WTC11 (cell line): ENCODE measurements around the gene ALDH5A1. TPM values are rescaled to one million over a fixed set of nuclear protein-coding genes. Genes with fewer than 3 reads are reported as not detected.

ENCODE experiments used
- ATAC-seq: fragments of 200-7000 bp; cut with Tn5 transposase; 2 replicates; pipeline ENCODE4 v1.10.0; 2021; ENCODE audit warnings: mild to moderate bottlenecking, moderate library complexity
- CTCF ChIA-PET: fragments of 300-600 bp; sonication (Branson Sonifier 250); formaldehyde crosslinking; loops from one replicate; lab custom pipeline; 2021; ENCODE audit warnings: antibody characterized with exemption; lab: Charles Lee
- POLR2A ChIA-PET: fragments of 350-600 bp; sonication (Branson Sonifier 250); formaldehyde crosslinking; loops from one replicate; lab custom pipeline; 2021; ENCODE audit warnings: antibody characterized with exemption; lab: Charles Lee
- DNase-seq: peaks from one replicate; pipeline ENCODE4 v3.0.0; 2021; ENCODE audit warnings: low spot score
- H3K27ac Mint-ChIP-seq: 2 replicates; pipeline ENCODE4 v1.8.0; 2021; ENCODE audit warnings: mixed read lengths
- H3K27me3 Mint-ChIP-seq: 2 replicates; pipeline ENCODE4 v1.8.0; 2021; ENCODE audit warnings: low read depth, mild to moderate bottlenecking, moderate library complexity, mixed read lengths
- H3K36me3 Mint-ChIP-seq: 2 replicates; pipeline ENCODE4 v1.8.0; 2021; ENCODE audit warnings: mixed read lengths
- H3K4me1 Mint-ChIP-seq: 2 replicates; pipeline ENCODE4 v1.8.0; 2022; ENCODE audit warnings: mixed read lengths
- H3K4me3 Mint-ChIP-seq: 2 replicates; pipeline ENCODE4 v1.8.0; 2021; ENCODE audit warnings: mild to moderate bottlenecking, moderate library complexity, mixed read lengths
- H3K9me3 Mint-ChIP-seq: 2 replicates; pipeline ENCODE4 v1.8.0; 2021; ENCODE audit warnings: mixed read lengths
- ATF6 ChIP-seq: sonication (generic); formaldehyde crosslinking; IDR thresholded peaks from 2 replicates; pipeline ENCODE4 v1.8.1; 2023; ENCODE audit warnings: mild to moderate bottlenecking, missing genetic modification reagents
- EMX1 ChIP-seq: fragments of 250-450 bp; sonication (Bioruptor Pico); IDR thresholded peaks from 2 replicates; pipeline ENCODE4 v1.8.0; 2021; ENCODE audit warnings: mild to moderate bottlenecking
- FOXP1 ChIP-seq: sonication (generic); formaldehyde crosslinking; IDR thresholded peaks from 2 replicates; pipeline ENCODE4 v1.8.0; 2022; ENCODE audit warnings: missing genetic modification reagents, mild to moderate bottlenecking, moderate library complexity, borderline replicate concordance
- FOXP4 ChIP-seq: sonication (generic); formaldehyde crosslinking; IDR thresholded peaks from 2 replicates; pipeline ENCODE4 v1.8.0; 2022; ENCODE audit warnings: mild to moderate bottlenecking, missing genetic modification reagents
- JAZF1 ChIP-seq: fragments of 250-450 bp; sonication (Bioruptor Pico); IDR thresholded peaks from 2 replicates; pipeline ENCODE4 v1.9.0; 2021; ENCODE audit warnings: moderate library complexity, mild to moderate bottlenecking, inconsistent platforms
- KAT7 ChIP-seq: sonication (generic); formaldehyde crosslinking; IDR thresholded peaks from 2 replicates; pipeline ENCODE4 v1.8.1; 2023; ENCODE audit warnings: missing genetic modification reagents, mild to moderate bottlenecking, borderline replicate concordance
- NFATC4 ChIP-seq: fragments of 250-450 bp; sonication (Bioruptor Pico); IDR thresholded peaks from 2 replicates; pipeline ENCODE4 v1.9.0; 2021; ENCODE audit warnings: mild to moderate bottlenecking
- SMAD3 ChIP-seq: sonication (generic); formaldehyde crosslinking; IDR thresholded peaks from 2 replicates; pipeline ENCODE4 v1.8.0; 2022; ENCODE audit warnings: missing genetic modification reagents, mild to moderate bottlenecking, borderline replicate concordance
- SP1 ChIP-seq: sonication (generic); formaldehyde crosslinking; conservative IDR thresholded peaks from 2 replicates; pipeline ENCODE4 v1.8.1; 2022; ENCODE audit warnings: missing genetic modification reagents
- ZNF219 ChIP-seq: sonication (generic); formaldehyde crosslinking; IDR thresholded peaks from 2 replicates; pipeline ENCODE4 v1.8.0; 2023; ENCODE audit warnings: missing genetic modification reagents, mild to moderate bottlenecking, borderline replicate concordance
- ZNF317 ChIP-seq: sonication (generic); formaldehyde crosslinking; IDR thresholded peaks from 2 replicates; pipeline ENCODE4 v1.8.1; 2023; ENCODE audit warnings: low read depth, mild to moderate bottlenecking, moderate library complexity, missing genetic modification reagents, borderline replicate concordance
- ZNF416 ChIP-seq: fragments of 250-450 bp; sonication (Bioruptor Pico); IDR thresholded peaks from 2 replicates; pipeline ENCODE4 v1.9.0; 2021; ENCODE audit warnings: mild to moderate bottlenecking, inconsistent platforms
- ZNF423 ChIP-seq: fragments of 250-450 bp; sonication (Bioruptor Pico); IDR thresholded peaks from 2 replicates; pipeline ENCODE4 v2.1.2; 2022; ENCODE audit warnings: mild to moderate bottlenecking, moderate library complexity
- ZNF532 ChIP-seq: fragments of 250-450 bp; sonication (Bioruptor Pico); IDR thresholded peaks from 2 replicates; pipeline ENCODE4 v1.9.0; 2021; ENCODE audit warnings: mild to moderate bottlenecking, borderline replicate concordance
- total RNA-seq: library from RNA; stranded (reverse); gene quantifications from 3 replicates; pipeline ENCODE4 v1.2.3, GENCODE V29; 2021
- TF ChIP-seq, protein P1 (sequence below): fragments of 250-450 bp; sonication (Bioruptor Pico); IDR thresholded peaks from 2 replicates; pipeline ENCODE4 v1.9.0; 2021; ENCODE audit warnings: moderate library complexity, mild to moderate bottlenecking, inconsistent platforms, borderline replicate concordance
- TF ChIP-seq, protein P2 (sequence below): sonication (generic); formaldehyde crosslinking; IDR thresholded peaks from 2 replicates; pipeline ENCODE4 v1.8.1; 2023; ENCODE audit warnings: mild to moderate bottlenecking, missing genetic modification reagents, moderate library complexity
- TF ChIP-seq, protein P3 (sequence below): sonication (generic); formaldehyde crosslinking; IDR thresholded peaks from 2 replicates; pipeline ENCODE4 v1.8.0; 2023; ENCODE audit warnings: mild to moderate bottlenecking, missing genetic modification reagents
- TF ChIP-seq, protein P4 (sequence below): sonication (generic); formaldehyde crosslinking; IDR thresholded peaks from 2 replicates; pipeline ENCODE4 v1.8.0; 2022; ENCODE audit warnings: mild to moderate bottlenecking, missing genetic modification reagents
- TF ChIP-seq, protein P5 (sequence below): sonication (generic); formaldehyde crosslinking; IDR thresholded peaks from 2 replicates; pipeline ENCODE4 v1.8.0; 2023; ENCODE audit warnings: missing genetic modification reagents

The ALDH5A1 gene
- total RNA-seq, 1 experiment from 2014 or later, result 5.1 TPM

GRCh38 chr6:24451581-24452388 lies 43.0 kb upstream of the ALDH5A1 start:
- ATAC-seq, result no peak
- POLR2A ChIA-PET, result no interaction called here
- no peak for DNase-seq
- no peak for TF ChIP-seq KAT7 (CRISPR knock-in tag)
- no peak for TF ChIP-seq SMAD3
- TF ChIP-seq, protein P1, sequence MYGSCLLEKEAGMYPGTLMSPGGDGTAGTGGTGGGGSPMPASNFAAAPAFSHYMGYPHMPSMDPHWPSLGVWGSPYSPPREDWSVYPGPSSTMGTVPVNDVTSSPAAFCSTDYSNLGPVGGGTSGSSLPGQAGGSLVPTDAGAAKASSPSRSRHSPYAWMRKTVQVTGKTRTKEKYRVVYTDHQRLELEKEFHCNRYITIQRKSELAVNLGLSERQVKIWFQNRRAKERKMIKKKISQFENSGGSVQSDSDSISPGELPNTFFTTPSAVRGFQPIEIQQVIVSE (CRISPR knock-in tag), result no peak
- no peak for TF ChIP-seq SP1 (CRISPR knock-in tag)
- TF ChIP-seq EMX1 (CRISPR knock-in tag), result no peak
- no peak for TF ChIP-seq FOXP1 (CRISPR knock-in tag)
- no peak for TF ChIP-seq ZNF423 (CRISPR knock-in tag)
- no peak for TF ChIP-seq ATF6 (CRISPR knock-in tag)
- TF ChIP-seq NFATC4 (CRISPR knock-in tag), result no peak
- Mint-ChIP-seq H3K9me3 (no peaks in the 10 kb centered on the region), H3K4me3 (no peak overlapping the region), H3K36me3 (no peaks in the 10 kb centered on the region), H3K27ac (no peak overlapping the region), H3K4me1 (0 out of 2 replicates have a peak, but pooled peaks cover 3% of the 10 kb centered on the region), H3K27me3 (no peaks in the 10 kb centered on the region)
- CTCF ChIA-PET, result interaction anchor here (0.7 kb wide), 1 partner anchor 69 kb away, joined by 3 read pairs; no protein-coding TSS in a partner anchor

DNA sequence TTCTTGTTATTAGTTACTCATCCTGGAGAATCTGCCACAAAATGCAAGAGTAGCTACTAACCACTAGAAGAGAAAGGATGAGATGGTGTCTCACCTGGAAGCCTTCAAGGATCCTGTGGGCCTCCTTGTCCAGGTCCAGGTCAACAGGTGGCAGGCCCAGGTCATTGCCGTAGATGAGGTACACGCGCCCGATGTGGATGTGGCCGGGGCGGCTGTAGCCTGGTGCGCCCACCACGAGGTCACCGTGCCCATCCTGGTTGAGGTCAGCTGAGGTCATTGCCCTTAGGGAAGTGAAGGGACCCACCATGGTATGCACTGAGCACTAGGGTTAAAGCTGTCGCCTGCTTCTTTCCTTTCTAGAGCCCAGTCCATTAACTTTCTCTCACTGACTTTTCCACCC lies 40.8 kb upstream of the ALDH5A1 start:
- H3K4me1 Mint-ChIP-seq, result 0 out of 2 replicates have a peak, but pooled peaks cover 3% of the 10 kb centered on the region
- ChIA-PET CTCF (no interaction called here), POLR2A (no interaction called here)
- ATAC-seq (no peak), DNase-seq (no peak)
- no peaks in the 10 kb centered on the region for H3K9me3 Mint-ChIP-seq
- no peaks in the 10 kb centered on the region for H3K27me3 Mint-ChIP-seq
- H3K4me3 Mint-ChIP-seq, result no peak overlapping the region
- no peaks in the 10 kb centered on the region for H3K36me3 Mint-ChIP-seq
- no peak overlapping the region for H3K27ac Mint-ChIP-seq
- TF ChIP-seq ZNF416 (CRISPR knock-in tag), result no peak
- TF ChIP-seq ZNF317, result no peak
- TF ChIP-seq, protein P2, sequence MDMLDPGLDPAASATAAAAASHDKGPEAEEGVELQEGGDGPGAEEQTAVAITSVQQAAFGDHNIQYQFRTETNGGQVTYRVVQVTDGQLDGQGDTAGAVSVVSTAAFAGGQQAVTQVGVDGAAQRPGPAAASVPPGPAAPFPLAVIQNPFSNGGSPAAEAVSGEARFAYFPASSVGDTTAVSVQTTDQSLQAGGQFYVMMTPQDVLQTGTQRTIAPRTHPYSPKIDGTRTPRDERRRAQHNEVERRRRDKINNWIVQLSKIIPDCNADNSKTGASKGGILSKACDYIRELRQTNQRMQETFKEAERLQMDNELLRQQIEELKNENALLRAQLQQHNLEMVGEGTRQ (CRISPR knock-in tag), result no peak
- no peak for TF ChIP-seq JAZF1
- TF ChIP-seq FOXP4 (CRISPR knock-in tag), result no peak
- TF ChIP-seq, protein P3, sequence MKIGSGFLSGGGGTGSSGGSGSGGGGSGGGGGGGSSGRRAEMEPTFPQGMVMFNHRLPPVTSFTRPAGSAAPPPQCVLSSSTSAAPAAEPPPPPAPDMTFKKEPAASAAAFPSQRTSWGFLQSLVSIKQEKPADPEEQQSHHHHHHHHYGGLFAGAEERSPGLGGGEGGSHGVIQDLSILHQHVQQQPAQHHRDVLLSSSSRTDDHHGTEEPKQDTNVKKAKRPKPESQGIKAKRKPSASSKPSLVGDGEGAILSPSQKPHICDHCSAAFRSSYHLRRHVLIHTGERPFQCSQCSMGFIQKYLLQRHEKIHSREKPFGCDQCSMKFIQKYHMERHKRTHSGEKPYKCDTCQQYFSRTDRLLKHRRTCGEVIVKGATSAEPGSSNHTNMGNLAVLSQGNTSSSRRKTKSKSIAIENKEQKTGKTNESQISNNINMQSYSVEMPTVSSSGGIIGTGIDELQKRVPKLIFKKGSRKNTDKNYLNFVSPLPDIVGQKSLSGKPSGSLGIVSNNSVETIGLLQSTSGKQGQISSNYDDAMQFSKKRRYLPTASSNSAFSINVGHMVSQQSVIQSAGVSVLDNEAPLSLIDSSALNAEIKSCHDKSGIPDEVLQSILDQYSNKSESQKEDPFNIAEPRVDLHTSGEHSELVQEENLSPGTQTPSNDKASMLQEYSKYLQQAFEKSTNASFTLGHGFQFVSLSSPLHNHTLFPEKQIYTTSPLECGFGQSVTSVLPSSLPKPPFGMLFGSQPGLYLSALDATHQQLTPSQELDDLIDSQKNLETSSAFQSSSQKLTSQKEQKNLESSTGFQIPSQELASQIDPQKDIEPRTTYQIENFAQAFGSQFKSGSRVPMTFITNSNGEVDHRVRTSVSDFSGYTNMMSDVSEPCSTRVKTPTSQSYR (CRISPR knock-in tag), result no peak
- TF ChIP-seq ZNF532 (CRISPR knock-in tag), result no peak
- TF ChIP-seq ZNF219, result no peak
- TF ChIP-seq, protein P4, sequence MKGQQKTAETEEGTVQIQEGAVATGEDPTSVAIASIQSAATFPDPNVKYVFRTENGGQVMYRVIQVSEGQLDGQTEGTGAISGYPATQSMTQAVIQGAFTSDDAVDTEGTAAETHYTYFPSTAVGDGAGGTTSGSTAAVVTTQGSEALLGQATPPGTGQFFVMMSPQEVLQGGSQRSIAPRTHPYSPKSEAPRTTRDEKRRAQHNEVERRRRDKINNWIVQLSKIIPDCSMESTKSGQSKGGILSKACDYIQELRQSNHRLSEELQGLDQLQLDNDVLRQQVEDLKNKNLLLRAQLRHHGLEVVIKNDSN (CRISPR knock-in tag), result no peak
- TF ChIP-seq, protein P5, sequence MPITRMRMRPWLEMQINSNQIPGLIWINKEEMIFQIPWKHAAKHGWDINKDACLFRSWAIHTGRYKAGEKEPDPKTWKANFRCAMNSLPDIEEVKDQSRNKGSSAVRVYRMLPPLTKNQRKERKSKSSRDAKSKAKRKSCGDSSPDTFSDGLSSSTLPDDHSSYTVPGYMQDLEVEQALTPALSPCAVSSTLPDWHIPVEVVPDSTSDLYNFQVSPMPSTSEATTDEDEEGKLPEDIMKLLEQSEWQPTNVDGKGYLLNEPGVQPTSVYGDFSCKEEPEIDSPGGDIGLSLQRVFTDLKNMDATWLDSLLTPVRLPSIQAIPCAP (CRISPR knock-in tag), result no peak
